HL-60 (cell line): ENCODE results near the gene ANAPC13.

Experiments used
- DNase-seq, 2 experiments: peaks; one replicate each; pipeline ENCODE4 v3.0.0-alpha.2; 2010 to 2020; ENCODE audit warnings: low read depth in 1 of 2, low spot score in 1 of 2
- H3K27ac ChIP-seq: fragments of 250-450 bp; sonication (Bioruptor Pico); replicated peaks from 2 replicates; pipeline ENCODE4 v1.5.1; 2020; ENCODE audit warnings: mild to moderate bottlenecking, moderate library complexity
- H3K27me3 ChIP-seq: fragments of 250-450 bp; sonication (Bioruptor Pico); 2 replicates; pipeline ENCODE4 v1.5.1; 2021; ENCODE audit warnings: mild to moderate bottlenecking, moderate library complexity; ENCODE audit not compliant: insufficient read depth, poor library complexity, severe bottlenecking
- H3K4me3 ChIP-seq: replicated peaks from 2 replicates; pipeline ENCODE4 v1.5.1; 2011; ENCODE audit warnings: mild to moderate bottlenecking, control low read depth, low read length; ENCODE audit not compliant: insufficient read depth
- GABPA ChIP-seq: IDR thresholded peaks from 2 replicates; pipeline ENCODE4 v1.6.1; 2012; ENCODE audit warnings: low read depth
- POLR2AphosphoS5 ChIP-seq: IDR thresholded peaks from 2 replicates; pipeline ENCODE4 v1.6.1; 2012; ENCODE audit warnings: low read depth
- SPI1 ChIP-seq: IDR thresholded peaks from 2 replicates; pipeline ENCODE4 v1.6.1; 2012; ENCODE audit warnings: low read depth, mild to moderate bottlenecking, borderline replicate concordance
- TF ChIP-seq, protein P1 (sequence below): IDR thresholded peaks from one replicate; pipeline ENCODE4 v1.5.1; 2011; ENCODE audit warnings: low read length, control low read depth, inconsistent platforms; ENCODE audit not compliant: insufficient read depth
- TF ChIP-seq, protein P2 (sequence below): IDR thresholded peaks from 2 replicates; pipeline ENCODE4 v1.6.1; 2012; ENCODE audit warnings: low read depth; ENCODE audit not compliant: insufficient replicate concordance

Gene ANAPC13

DNA sequence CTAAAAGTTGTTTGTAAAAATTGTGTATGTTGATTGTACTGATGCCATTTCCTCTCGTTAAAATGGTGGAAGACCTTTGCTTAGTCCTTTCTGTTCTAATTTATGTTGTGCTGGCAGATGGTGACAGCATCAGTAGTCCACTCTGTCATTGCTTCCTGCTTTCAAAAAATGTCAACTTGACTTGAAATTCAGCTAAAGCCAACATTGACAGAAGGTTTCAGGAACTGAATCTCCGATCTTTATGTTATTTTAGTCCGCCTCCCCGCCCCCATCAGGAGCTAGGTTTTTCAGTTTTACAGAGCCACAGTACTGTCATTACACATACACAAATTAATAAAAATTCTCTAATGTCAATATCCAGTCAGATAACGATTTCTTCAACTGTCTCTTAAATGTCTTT, 1.6 kb upstream of the ANAPC13 start:
- peak; percentile 34 to 41 for DNase-seq
- no peaks in the 10 kb centered on the region for H3K27me3 ChIP-seq
- H3K4me3 ChIP-seq: peak overlapping the region; percentile 78
- TF ChIP-seq SPI1: peak; percentile 36; the same call in 1 of the 2 replicates
- TF ChIP-seq, protein P1, sequence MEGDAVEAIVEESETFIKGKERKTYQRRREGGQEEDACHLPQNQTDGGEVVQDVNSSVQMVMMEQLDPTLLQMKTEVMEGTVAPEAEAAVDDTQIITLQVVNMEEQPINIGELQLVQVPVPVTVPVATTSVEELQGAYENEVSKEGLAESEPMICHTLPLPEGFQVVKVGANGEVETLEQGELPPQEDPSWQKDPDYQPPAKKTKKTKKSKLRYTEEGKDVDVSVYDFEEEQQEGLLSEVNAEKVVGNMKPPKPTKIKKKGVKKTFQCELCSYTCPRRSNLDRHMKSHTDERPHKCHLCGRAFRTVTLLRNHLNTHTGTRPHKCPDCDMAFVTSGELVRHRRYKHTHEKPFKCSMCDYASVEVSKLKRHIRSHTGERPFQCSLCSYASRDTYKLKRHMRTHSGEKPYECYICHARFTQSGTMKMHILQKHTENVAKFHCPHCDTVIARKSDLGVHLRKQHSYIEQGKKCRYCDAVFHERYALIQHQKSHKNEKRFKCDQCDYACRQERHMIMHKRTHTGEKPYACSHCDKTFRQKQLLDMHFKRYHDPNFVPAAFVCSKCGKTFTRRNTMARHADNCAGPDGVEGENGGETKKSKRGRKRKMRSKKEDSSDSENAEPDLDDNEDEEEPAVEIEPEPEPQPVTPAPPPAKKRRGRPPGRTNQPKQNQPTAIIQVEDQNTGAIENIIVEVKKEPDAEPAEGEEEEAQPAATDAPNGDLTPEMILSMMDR: no peak
- peak overlapping the region; percentile 99 for H3K27ac ChIP-seq

DNA sequence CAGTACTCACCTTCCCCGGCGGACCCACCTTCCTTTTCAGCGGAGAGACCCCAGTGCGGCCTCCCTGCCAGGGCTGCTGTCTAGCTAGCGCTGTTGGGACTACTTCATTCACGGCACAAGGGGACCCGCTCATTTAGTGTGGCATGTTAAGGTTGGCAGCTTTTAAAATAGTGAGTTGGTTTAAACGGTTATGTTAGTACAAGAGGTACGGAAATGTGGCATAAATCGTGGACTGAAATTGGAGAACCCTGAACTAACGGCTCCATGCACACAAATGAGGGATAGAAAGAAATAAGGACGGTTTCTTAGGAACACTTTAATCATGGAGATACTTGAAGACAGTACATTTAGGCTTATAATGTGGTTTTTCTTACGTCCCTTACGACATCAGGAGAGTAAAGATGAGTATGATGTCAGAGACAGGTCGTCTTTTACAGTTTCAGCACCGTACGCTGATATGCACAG, 824 bp upstream of the ANAPC13 start:
- peak overlapping the region; percentile 78 for H3K4me3 ChIP-seq
- peak overlapping the region; percentile 99 for H3K27ac ChIP-seq
- peak in 1 of 2 experiments; percentile 31 for DNase-seq
- no peaks in the 10 kb centered on the region for H3K27me3 ChIP-seq
- TF ChIP-seq, protein P1: no peak
- no peak for TF ChIP-seq GABPA
- TF ChIP-seq, protein P2, sequence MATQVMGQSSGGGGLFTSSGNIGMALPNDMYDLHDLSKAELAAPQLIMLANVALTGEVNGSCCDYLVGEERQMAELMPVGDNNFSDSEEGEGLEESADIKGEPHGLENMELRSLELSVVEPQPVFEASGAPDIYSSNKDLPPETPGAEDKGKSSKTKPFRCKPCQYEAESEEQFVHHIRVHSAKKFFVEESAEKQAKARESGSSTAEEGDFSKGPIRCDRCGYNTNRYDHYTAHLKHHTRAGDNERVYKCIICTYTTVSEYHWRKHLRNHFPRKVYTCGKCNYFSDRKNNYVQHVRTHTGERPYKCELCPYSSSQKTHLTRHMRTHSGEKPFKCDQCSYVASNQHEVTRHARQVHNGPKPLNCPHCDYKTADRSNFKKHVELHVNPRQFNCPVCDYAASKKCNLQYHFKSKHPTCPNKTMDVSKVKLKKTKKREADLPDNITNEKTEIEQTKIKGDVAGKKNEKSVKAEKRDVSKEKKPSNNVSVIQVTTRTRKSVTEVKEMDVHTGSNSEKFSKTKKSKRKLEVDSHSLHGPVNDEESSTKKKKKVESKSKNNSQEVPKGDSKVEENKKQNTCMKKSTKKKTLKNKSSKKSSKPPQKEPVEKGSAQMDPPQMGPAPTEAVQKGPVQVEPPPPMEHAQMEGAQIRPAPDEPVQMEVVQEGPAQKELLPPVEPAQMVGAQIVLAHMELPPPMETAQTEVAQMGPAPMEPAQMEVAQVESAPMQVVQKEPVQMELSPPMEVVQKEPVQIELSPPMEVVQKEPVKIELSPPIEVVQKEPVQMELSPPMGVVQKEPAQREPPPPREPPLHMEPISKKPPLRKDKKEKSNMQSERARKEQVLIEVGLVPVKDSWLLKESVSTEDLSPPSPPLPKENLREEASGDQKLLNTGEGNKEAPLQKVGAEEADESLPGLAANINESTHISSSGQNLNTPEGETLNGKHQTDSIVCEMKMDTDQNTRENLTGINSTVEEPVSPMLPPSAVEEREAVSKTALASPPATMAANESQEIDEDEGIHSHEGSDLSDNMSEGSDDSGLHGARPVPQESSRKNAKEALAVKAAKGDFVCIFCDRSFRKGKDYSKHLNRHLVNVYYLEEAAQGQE: no peak
- TF ChIP-seq POLR2AphosphoS5: no peak
- no peak for TF ChIP-seq SPI1

DNA sequence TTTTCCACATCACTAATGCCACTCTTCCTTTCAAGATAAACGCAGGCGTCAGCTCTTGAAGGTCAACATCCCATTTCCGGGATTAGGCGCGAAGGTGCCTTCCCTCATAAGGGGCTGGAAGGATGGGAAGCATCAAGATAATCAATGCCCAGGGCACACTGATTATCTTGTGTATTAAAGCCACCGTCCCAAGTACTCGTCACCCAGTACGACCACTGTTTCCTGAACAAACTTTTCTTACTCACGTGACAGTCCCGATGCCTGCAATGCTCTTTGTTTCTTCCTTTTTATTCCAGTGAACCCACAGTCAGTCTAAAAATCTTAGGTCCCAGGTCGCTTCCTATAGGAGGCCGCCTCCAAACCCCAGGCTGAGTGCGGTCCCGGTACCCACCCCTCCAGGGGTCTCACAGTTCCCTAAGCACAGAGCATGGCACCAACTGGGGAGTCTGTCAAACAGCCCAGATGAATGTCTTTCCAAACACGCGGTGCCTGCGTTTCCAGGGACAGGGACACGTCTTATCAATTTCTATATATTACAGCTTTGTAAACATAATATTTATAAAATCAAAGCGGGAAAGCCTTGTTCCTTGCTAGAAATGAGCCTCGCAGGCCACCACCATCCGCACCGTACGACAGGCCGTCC, 589 bp downstream of the ANAPC13 start:
- peak overlapping the region; percentile 99 for H3K27ac ChIP-seq
- H3K4me3 ChIP-seq: peak overlapping the region; percentile 78
- H3K27me3 ChIP-seq: no peaks in the 10 kb centered on the region
- TF ChIP-seq SPI1 (no peak), POLR2AphosphoS5 (no peak; the same call in 1 of the 2 replicates), GABPA (no peak)
- TF ChIP-seq, protein P1: no peak
- TF ChIP-seq, protein P2: no peak
- no peak for DNase-seq
